Measurements from ENCODE around the gene POLRMT.

POLRMT gene

DNA sequence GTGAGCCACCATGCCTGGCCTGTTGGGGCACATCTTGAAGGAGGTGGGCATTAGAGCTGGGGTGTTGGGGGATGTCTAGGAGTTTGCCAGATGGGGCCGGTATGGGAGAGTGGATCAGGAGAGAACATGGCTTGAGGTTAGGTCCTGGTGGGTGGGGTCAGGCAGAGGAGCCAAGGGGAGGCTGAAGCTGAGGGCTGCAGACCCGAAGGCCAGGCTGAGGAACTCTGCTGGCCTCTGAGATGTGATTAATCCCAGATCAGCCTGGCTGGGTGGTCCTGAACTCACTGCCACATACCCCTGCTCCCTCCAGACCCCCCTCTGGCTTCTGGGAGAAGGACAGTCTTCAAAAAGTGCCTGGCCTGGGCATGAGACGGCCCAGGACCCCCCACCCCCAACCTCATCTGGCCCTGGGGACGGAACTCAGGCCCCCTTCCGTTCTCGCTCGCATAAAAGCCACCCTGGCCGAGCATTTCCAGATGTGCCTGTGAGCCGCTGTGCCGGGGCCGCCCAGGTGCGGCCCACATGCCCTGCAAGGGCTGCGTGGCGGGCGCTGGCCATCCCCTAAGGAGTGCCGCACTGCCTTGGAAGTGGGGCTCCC lies 45.6 kb upstream of the POLRMT start:
- no peak for DNase-seq (ENCODE audit: low read depth)
- no peak for TF ChIP-seq CTCF (IDR thresholded peaks at IDR 0.05; ENCODE audit: insufficient read depth, low read depth, low read length, missing control alignments)
- peak overlapping the region; percentile 44 for H3K4me3 ChIP-seq (ENCODE audit: low read length)

DNA sequence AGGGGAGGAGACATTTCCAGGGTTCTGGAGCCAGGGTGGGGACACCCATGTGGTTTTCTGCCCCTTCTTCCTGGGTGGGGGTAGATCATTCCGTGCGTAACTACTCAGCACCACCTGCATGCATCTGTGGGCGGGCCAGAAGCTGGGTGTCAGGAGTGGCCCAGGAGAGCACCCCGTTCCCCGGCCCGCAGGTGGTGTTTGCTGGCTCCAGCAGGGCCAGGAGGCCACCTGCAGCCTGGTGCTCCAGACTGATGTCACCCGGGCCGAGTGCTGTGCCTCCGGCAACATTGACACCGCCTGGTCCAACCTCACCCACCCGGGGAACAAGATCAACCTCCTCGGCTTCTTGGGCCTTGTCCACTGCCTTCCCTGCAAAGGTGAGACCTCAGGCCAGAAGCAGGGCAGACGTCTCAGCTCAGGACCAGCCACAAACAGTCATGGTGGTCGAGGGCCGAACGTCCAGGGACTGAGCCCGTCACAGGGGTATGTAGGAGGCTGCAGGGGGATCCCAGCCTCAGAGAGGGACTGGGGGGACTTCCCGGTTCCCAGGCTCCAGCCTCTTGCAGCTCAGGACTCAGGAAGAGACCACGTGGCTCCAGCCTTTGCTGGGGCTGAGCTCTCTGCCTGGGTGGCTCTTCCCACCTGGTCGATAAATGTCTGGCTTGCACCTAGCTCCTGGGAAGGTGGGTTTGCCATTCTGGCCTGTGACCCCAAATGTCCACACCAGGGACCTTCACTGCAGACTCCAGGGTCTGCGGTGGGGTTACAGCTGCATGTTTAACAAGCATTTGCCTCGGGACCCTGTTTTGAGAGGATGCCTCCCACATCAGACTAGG lies 44.5 kb upstream of the POLRMT start:
- TF ChIP-seq CTCF (IDR thresholded peaks at IDR 0.05; ENCODE audit: insufficient read depth, low read depth, low read length, missing control alignments): no peak
- DNase-seq (ENCODE audit: low read depth): peak; percentile 72
- H3K4me3 ChIP-seq (ENCODE audit: low read length): peak overlapping the region; percentile 84

- peak overlapping the region; percentile 84 for H3K4me3 ChIP-seq (ENCODE audit: low read length)
- no peak for TF ChIP-seq CTCF (IDR thresholded peaks at IDR 0.05; ENCODE audit: insufficient read depth, low read depth, low read length, missing control alignments)
- peak; percentile 86 for DNase-seq (ENCODE audit: low read depth)
Measured at GRCh38 chr19:677201-677600, 43.9 kb upstream of the POLRMT start.

GRCh38 chr19:676339-677105 lies 43.2 kb upstream of the POLRMT start, which contains the start of gene FSTL3:
Gene FSTL3 (plus strand): TSS chr19:676392. CDS start chr19:676424, 32 bp downstream.
- TF ChIP-seq CTCF (IDR thresholded peaks at IDR 0.05; ENCODE audit: insufficient read depth, low read depth, low read length, missing control alignments): no peak
- DNase-seq (ENCODE audit: low read depth): peak; percentile 32
- H3K4me3 ChIP-seq (ENCODE audit: low read length): peak within 1 kb of the TSS; percentile 84

- no peak for TF ChIP-seq CTCF (IDR thresholded peaks at IDR 0.05; ENCODE audit: insufficient read depth, low read depth, low read length, missing control alignments)
- peak overlapping the region; percentile 43 for H3K4me3 ChIP-seq (ENCODE audit: low read length)
- DNase-seq (ENCODE audit: low read depth): no peak
Measured at GRCh38 chr19:676007-676338, 42.6 kb upstream of the POLRMT start.

DNA sequence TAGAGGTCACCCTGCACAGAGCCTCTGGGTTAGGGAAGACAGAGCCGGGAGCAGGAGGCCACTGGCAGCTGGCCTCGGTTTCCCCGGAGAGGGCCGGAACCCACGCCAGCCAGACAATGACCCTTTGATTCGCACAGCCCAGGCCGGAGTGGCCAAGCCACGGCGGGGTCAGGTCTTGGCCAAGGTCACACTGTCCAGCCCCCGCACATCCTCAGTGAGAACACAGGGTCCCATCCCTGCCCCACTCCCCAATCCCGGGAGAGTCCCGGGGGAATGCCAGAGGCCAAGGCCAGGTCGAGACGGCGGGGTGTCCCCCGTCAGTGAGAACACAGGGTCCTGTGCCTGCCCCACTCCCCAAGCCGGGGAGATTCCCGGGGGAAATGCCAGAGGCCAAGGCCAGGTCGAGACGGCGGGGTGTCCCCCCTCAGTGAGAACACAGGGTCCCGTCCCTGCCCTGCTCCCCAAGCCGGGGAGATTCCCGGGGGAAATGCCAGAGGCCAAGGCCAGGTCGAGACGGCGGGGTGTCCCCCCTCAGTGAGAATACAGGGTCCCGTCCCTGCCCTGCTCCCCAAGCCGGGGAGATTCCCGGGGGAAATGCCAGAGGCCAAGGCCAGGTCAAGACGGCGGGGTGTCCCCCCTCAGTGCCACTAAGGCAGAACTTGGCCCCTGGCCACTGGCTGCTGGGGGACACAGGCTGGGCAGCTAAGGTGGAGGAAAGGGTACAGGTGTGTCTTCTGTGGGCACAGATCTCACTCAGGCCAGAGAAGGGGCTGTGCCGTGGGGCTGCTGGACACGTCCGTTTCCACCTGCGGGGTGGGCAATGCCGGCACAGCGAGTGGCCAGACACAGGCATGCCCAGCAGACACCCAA lies 41.2 kb upstream of the POLRMT start:
- H3K4me3 ChIP-seq (ENCODE audit: low read length): no peak overlapping the region
- DNase-seq (ENCODE audit: low read depth): no peak
- TF ChIP-seq CTCF (IDR thresholded peaks at IDR 0.05; ENCODE audit: insufficient read depth, low read depth, low read length, missing control alignments): no peak

All from epithelial cell of esophagus (primary cell).